ENCODE measurements around the gene OR52M1.

GRCh38 chr11:4522339-4522738, 22.7 kb upstream of the OR52M1 start:
- TF ChIP-seq POLR2A (IDR thresholded peaks at IDR 0.05) (no peak), CTCF (IDR thresholded peaks at IDR 0.05) (no peak)

Measured in thyroid gland (tissue), 4 donors.